A673 (cell line): ENCODE data around the gene SLC3A2.

Source experiments
- EZH2 ChIP-seq: fragments of 200-600 bp; sonication (generic); IDR thresholded peaks from 2 replicates; pipeline ENCODE4 v1.6.1; 2017; ENCODE audit warnings: borderline replicate concordance, low read depth, mild to moderate bottlenecking, mixed read lengths, antibody characterized with exemption, low read length; ENCODE audit not compliant: poor library complexity, severe bottlenecking
- TF ChIP-seq, protein P1 (sequence below): fragments of 300-800, 200-600 bp; sonication (generic); conservative IDR thresholded peaks from 2 replicates; pipeline ENCODE4 v1.5.1; 2017; ENCODE audit warnings: low read depth, mild to moderate bottlenecking, antibody characterized with exemption, low read length, moderate library complexity, mixed read lengths

DNA sequence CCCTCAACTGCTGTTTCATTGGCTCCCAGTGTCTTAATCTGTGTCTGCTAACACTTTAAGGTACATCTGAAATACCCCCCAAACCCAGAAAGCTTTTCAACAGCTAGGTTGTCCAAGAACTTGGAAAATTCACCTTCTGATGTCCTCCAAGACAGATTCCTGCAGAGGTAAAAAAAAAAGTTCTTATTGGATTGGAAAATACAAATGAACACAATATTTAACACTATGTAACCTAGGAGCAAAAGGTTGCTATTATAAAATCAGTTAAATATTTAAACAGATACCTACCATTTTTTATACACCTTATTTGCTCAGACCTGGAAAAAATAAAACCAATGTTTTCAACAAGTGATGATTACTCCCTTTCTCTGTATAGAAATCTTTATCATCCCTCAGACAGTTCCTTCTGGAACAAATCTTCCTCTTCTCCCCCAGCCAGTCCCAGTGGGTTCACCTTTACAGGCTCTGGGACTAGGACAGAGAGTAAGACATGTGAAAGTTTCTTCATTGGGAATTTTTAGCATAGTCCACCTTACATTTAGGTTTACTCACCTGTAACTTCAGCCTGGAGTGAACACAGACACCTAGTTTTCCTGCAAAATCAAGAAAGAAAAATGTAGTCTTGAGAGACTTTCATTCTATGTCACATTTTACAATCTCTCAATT, 28.0 kb upstream of the SLC3A2 start:
- TF ChIP-seq, protein P1, sequence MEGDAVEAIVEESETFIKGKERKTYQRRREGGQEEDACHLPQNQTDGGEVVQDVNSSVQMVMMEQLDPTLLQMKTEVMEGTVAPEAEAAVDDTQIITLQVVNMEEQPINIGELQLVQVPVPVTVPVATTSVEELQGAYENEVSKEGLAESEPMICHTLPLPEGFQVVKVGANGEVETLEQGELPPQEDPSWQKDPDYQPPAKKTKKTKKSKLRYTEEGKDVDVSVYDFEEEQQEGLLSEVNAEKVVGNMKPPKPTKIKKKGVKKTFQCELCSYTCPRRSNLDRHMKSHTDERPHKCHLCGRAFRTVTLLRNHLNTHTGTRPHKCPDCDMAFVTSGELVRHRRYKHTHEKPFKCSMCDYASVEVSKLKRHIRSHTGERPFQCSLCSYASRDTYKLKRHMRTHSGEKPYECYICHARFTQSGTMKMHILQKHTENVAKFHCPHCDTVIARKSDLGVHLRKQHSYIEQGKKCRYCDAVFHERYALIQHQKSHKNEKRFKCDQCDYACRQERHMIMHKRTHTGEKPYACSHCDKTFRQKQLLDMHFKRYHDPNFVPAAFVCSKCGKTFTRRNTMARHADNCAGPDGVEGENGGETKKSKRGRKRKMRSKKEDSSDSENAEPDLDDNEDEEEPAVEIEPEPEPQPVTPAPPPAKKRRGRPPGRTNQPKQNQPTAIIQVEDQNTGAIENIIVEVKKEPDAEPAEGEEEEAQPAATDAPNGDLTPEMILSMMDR = no peak
- no peak for TF ChIP-seq EZH2
